GM21723 (cell line): ENCODE measurements around the gene KLK8.
"Not testable (repeated sequence)": the region's sequence is repeated elsewhere in the genome, so short reads cannot be mapped to it uniquely, and the experiment has no call there.

Experiments used
- ATAC-seq: cut with Tn5 transposase; IDR thresholded peaks from one replicate; pipeline ENCODE4 v1.9.1; 2021; ENCODE audit warnings: mild to moderate bottlenecking, moderate library complexity; ENCODE audit not compliant: unreplicated experiment

KLK8 gene

GRCh38 chr19:50984416-50984815 is 17.0 kb downstream of the KLK8 start:
- ATAC-seq: not testable (repeated sequence)

- no peak for ATAC-seq
Observed at GRCh38 chr19:50983625-50984292, 17.6 kb downstream of the KLK8 start, which contains the start of gene KLK7. KLK7 (minus strand) TSS chr19:50983917; CDS start chr19:50982399, 1,518 bp downstream.

- no peak for ATAC-seq
Observed at GRCh38 chr19:50982186-50982585, 19.2 kb downstream of the KLK8 start.

GRCh38 chr19:50981587-50982146 is 19.7 kb downstream of the KLK8 start:
- no peak for ATAC-seq

GRCh38 chr19:50980208-50980607 is 21.2 kb downstream of the KLK8 start:
- ATAC-seq: no peak

GRCh38 chr19:50979758-50980157 is 21.6 kb downstream of the KLK8 start:
- no peak for ATAC-seq

- no peak for ATAC-seq
Observed at GRCh38 chr19:50978772-50979390, 22.5 kb downstream of the KLK8 start.

- no peak for ATAC-seq
Observed at GRCh38 chr19:50977626-50978025, 23.8 kb downstream of the KLK8 start.

GRCh38 chr19:50975766-50976165 is 25.6 kb downstream of the KLK8 start:
- no peak for ATAC-seq

- no peak for ATAC-seq
Observed at GRCh38 chr19:50974702-50975556, 26.5 kb downstream of the KLK8 start.

- ATAC-seq: no peak
Observed at GRCh38 chr19:50972795-50973376, 28.5 kb downstream of the KLK8 start.

- ATAC-seq: not testable (repeated sequence)
Observed at GRCh38 chr19:50969810-50970209, 31.6 kb downstream of the KLK8 start.

- no peak for ATAC-seq
Observed at GRCh38 chr19:50969413-50969760, 32.0 kb downstream of the KLK8 start, which contains the start of gene KLK6. KLK6 (minus strand) TSS chr19:50969591; CDS start chr19:50968104, 1,487 bp downstream.

- no peak for ATAC-seq
Observed at GRCh38 chr19:50968716-50969412, 32.5 kb downstream of the KLK8 start.

GRCh38 chr19:50967929-50968715 is 33.3 kb downstream of the KLK8 start:
- no peak for ATAC-seq

- ATAC-seq: no peak
Observed at GRCh38 chr19:50964266-50964665, 37.1 kb downstream of the KLK8 start.

GRCh38 chr19:50963381-50963780 is 38.0 kb downstream of the KLK8 start:
- ATAC-seq: no peak

GRCh38 chr19:50962245-50962644 is 39.2 kb downstream of the KLK8 start:
- no peak for ATAC-seq

GRCh38 chr19:50959731-50960500 is 41.5 kb downstream of the KLK8 start:
- ATAC-seq: no peak
